Loucy (cell line): Measurements from ENCODE around the gene PDLIM7.

ENCODE experiments used
- H2AFZ ChIP-seq: fragments of 200-600 bp; sonication (generic); 2 replicates; pipeline ENCODE4 v1.6.0; 2016; ENCODE audit warnings: antibody characterized with exemption, mild to moderate bottlenecking, low read length, moderate library complexity
- H3F3A ChIP-seq: fragments of 200-600 bp; 2 replicates; pipeline ENCODE4 v1.6.0; 2016; ENCODE audit warnings: antibody characterized with exemption, low read depth, mild to moderate bottlenecking
- H3K27me3 ChIP-seq: fragments of 200-600 bp; sonication (generic); 2 replicates; pipeline ENCODE4 v1.6.1; 2014; ENCODE audit warnings: low read length, mild to moderate bottlenecking; ENCODE audit not compliant: insufficient read depth, poor library complexity, severe bottlenecking
- H3K36me3 ChIP-seq: fragments of 200-600 bp; sonication (generic); 2 replicates; pipeline ENCODE4 v1.6.1; 2016; ENCODE audit warnings: low read length; ENCODE audit not compliant: insufficient read depth
- H3K4me1 ChIP-seq: fragments of 200-600 bp; sonication (generic); 2 replicates; pipeline ENCODE4 v1.5.1; 2014; ENCODE audit warnings: low read length, mild to moderate bottlenecking; ENCODE audit not compliant: insufficient read depth, poor library complexity, severe bottlenecking
- H3K4me2 ChIP-seq: fragments of 200-600 bp; sonication (generic); 2 replicates; pipeline ENCODE4 v1.6.0; 2014; ENCODE audit warnings: antibody characterized with exemption, low read length, low read depth, mild to moderate bottlenecking; ENCODE audit not compliant: poor library complexity, severe bottlenecking
- H3K4me3 ChIP-seq: fragments of 200-600 bp; sonication (generic); 2 replicates; pipeline ENCODE4 v1.5.1; 2014; ENCODE audit warnings: low read length, mild to moderate bottlenecking, mixed read lengths; ENCODE audit not compliant: poor library complexity, severe bottlenecking
- H3K79me2 ChIP-seq: fragments of 200-600 bp; sonication (generic); 2 replicates; pipeline ENCODE4 v1.6.1; 2014; ENCODE audit warnings: low read length; ENCODE audit not compliant: insufficient read depth
- H3K9ac ChIP-seq: fragments of 200-600 bp; sonication (generic); 2 replicates; pipeline ENCODE4 v1.6.0; 2014; ENCODE audit warnings: mild to moderate bottlenecking, low read depth, low read length, moderate library complexity; ENCODE audit not compliant: poor library complexity, severe bottlenecking
- H3K9me2 ChIP-seq: fragments of 200-600 bp; sonication (generic); replicated peaks from 2 replicates; pipeline ENCODE4 v1.6.1; 2016; ENCODE audit warnings: low read depth, low read length, mixed read lengths
- H3K9me3 ChIP-seq: fragments of 200-600 bp; sonication (generic); 2 replicates; pipeline ENCODE4 v1.6.1; 2014; ENCODE audit warnings: mild to moderate bottlenecking, antibody characterized with exemption, low read length, low read depth; ENCODE audit not compliant: insufficient read depth
- H4K20me1 ChIP-seq: fragments of 200-600 bp; sonication (generic); 2 replicates; pipeline ENCODE4 v1.6.0; 2014; ENCODE audit warnings: antibody characterized with exemption, low read length, mild to moderate bottlenecking; ENCODE audit not compliant: insufficient read depth, poor library complexity, severe bottlenecking
- EZH2phosphoT487 ChIP-seq: fragments of 200-600 bp; IDR thresholded peaks from 2 replicates; pipeline ENCODE4 v1.6.1; 2018; ENCODE audit warnings: antibody characterized with exemption, mild to moderate bottlenecking, moderate library complexity, borderline replicate concordance
- TF ChIP-seq, protein P1 (sequence below): fragments of 200-600 bp; sonication (generic); conservative IDR thresholded peaks from 2 replicates; pipeline ENCODE4 v1.5.1; 2014; ENCODE audit warnings: mild to moderate bottlenecking, antibody characterized with exemption, low read length

PDLIM7 gene

DNA sequence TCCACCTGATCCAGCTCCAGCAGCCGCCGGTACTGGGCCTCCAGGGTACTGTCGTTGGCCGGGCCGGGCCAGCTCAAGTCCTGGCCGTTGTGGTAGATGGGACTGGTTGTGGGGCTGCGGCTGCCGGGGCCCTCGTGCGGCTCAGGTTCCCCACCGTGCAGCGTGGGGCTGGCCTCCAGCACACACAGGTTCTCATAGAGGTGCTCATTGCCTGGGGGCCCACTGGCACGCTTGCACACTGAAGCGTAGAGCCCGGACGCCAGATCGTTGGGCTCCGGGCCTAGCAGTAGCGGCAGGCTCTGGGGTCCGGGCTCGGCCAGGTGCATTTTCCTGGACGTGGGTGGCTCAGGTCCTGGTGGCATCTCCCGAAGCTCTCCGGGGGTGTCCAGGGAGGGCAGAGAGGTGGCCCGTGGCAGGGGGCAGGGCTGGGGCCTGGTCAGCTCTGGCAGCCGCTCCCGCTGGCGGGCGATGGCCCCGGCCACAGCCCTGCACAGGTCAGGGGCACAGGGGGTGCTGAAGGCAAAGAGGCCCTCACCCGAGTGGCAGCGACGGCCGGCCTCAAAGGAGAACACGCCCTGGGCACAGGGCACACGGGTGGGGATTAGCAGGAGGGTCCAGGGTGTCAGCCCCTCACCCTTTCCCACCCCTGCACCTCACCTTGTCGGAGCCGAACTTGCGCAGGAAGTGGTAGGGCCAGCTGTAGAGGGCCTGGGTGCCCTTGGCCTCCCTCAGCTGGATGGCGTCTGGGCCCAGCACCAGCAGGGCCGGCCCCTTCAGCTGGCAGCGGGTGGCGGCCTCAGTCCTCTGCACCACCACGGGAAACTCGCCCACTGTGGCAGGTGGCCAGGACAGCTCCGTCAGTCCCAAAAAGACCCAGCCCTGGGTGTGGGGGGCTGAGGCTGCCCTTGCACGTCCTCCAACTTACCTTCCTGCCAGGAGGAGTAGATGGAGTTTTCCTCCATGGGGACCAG, 7.0 kb upstream of the PDLIM7 start:
- H3K9ac ChIP-seq: no peak overlapping the region
- TF ChIP-seq EZH2phosphoT487: no peak

DNA sequence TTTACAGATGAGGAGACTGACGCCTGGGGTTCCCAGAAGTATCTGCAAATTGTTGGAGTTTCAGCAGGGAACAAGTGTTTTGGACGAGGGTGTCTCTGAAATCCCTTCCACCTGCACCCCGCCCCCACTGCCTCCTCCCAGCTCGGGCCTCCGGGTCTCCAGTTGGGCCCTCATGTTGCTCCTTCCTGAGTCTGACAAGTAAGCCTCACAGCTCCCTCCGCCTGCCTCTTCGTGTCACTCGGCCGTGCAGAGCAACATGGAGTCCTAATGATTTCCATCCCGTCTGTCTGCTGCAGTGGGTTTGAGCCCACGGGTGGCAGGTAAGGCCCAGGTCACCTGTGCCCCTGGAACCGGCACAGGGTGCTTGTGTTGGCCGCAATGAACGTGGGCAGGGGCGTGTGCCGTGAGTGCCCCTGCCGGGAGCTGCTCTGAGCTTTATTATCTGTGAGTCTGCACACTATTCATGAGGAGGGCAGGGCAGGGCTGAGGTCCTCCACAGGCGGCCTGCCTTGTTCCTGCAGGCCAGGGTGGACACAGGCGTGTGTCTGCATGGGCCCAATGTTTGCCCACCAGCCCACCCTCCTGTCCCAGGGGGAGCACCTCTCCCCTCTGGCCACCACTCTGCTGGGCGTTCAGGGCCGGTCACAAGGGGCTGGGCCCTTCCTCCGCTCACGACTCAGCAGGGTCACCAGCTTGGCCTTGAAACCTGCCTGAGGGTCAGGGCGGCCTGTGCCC, 6.1 kb upstream of the PDLIM7 start:
- H3K9ac ChIP-seq: no peak overlapping the region
- TF ChIP-seq, protein P1, sequence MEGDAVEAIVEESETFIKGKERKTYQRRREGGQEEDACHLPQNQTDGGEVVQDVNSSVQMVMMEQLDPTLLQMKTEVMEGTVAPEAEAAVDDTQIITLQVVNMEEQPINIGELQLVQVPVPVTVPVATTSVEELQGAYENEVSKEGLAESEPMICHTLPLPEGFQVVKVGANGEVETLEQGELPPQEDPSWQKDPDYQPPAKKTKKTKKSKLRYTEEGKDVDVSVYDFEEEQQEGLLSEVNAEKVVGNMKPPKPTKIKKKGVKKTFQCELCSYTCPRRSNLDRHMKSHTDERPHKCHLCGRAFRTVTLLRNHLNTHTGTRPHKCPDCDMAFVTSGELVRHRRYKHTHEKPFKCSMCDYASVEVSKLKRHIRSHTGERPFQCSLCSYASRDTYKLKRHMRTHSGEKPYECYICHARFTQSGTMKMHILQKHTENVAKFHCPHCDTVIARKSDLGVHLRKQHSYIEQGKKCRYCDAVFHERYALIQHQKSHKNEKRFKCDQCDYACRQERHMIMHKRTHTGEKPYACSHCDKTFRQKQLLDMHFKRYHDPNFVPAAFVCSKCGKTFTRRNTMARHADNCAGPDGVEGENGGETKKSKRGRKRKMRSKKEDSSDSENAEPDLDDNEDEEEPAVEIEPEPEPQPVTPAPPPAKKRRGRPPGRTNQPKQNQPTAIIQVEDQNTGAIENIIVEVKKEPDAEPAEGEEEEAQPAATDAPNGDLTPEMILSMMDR: no peak
- TF ChIP-seq EZH2phosphoT487: no peak

More for the DNA sequence above, 7.0 kb upstream of the PDLIM7 start:
- no peak overlapping the region for H2AFZ ChIP-seq
- H3K4me3 ChIP-seq: no peak overlapping the region
- no peaks in the 10 kb centered on the region for H3F3A ChIP-seq
- H4K20me1 ChIP-seq: no peaks in the 10 kb centered on the region
- H3K9me3 ChIP-seq: no peaks in the 10 kb centered on the region
- H3K9me2 ChIP-seq: no peaks in the 10 kb centered on the region
- no peak overlapping the region for H3K4me2 ChIP-seq
- H3K79me2 ChIP-seq: no peaks in the 10 kb centered on the region
- H3K27me3 ChIP-seq: no peaks in the 10 kb centered on the region
- H3K36me3 ChIP-seq: no peaks in the 10 kb centered on the region
- H3K4me1 ChIP-seq: peaks cover 5% of the 10 kb centered on the region

DNA sequence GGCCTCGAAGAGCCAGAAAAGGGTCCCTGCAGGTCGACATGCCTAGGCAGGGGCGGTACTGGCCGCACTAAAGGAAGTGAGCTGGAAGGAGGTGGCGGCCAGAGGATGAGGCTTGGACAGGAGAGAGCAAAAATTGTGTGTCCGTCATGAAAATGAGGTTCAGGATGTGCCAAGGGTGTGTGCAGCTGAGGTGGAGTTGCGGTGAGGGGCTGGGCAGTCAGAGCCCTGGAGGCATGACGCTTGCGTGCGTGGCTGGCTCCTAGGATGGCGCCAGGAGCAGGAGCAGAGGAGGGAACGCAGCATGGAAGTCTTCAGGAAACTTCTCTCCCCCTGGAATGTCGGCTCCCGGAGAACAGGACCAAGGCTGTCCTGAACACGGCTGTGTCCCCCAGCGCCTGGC, 5.5 kb upstream of the PDLIM7 start:
- no peaks in the 10 kb centered on the region for H3K9me3 ChIP-seq
- H3F3A ChIP-seq: no peaks in the 10 kb centered on the region
- no peaks in the 10 kb centered on the region for H3K27me3 ChIP-seq
- no peaks in the 10 kb centered on the region for H3K79me2 ChIP-seq
- no peak overlapping the region for H3K4me2 ChIP-seq
- H3K9ac ChIP-seq: no peak overlapping the region
- no peaks in the 10 kb centered on the region for H4K20me1 ChIP-seq
- H3K36me3 ChIP-seq: no peaks in the 10 kb centered on the region
- no peak overlapping the region for H3K4me3 ChIP-seq
- no peak overlapping the region for H2AFZ ChIP-seq
- TF ChIP-seq EZH2phosphoT487: no peak
- TF ChIP-seq, protein P1: no peak
- H3K4me1 ChIP-seq: no peaks in the 10 kb centered on the region
- no peaks in the 10 kb centered on the region for H3K9me2 ChIP-seq

More for the DNA sequence above, 6.1 kb upstream of the PDLIM7 start:
- Histone ChIP-seq H3K79me2 (no peaks in the 10 kb centered on the region), H3K4me3 (no peak overlapping the region), H4K20me1 (no peaks in the 10 kb centered on the region), H3K36me3 (no peaks in the 10 kb centered on the region), H3K9me3 (no peaks in the 10 kb centered on the region), H3K4me2 (no peak overlapping the region), H3K9me2 (no peaks in the 10 kb centered on the region), H3F3A (no peaks in the 10 kb centered on the region), H3K27me3 (no peaks in the 10 kb centered on the region), H2AFZ (no peak overlapping the region), H3K4me1 (peaks cover 3% of the 10 kb centered on the region)
